HG02885 (cell line): ENCODE measurements around the gene REPS2.

Experiments used
- ATAC-seq: cut with Tn5 transposase; IDR thresholded peaks from one replicate; pipeline ENCODE4 v1.9.1; 2021; ENCODE audit warnings: mild to moderate bottlenecking; ENCODE audit not compliant: unreplicated experiment, poor library complexity

Gene REPS2

GRCh38 chrX:17187136-17187756 is 240.8 kb downstream of the REPS2 start:
- no peak for ATAC-seq

DNA sequence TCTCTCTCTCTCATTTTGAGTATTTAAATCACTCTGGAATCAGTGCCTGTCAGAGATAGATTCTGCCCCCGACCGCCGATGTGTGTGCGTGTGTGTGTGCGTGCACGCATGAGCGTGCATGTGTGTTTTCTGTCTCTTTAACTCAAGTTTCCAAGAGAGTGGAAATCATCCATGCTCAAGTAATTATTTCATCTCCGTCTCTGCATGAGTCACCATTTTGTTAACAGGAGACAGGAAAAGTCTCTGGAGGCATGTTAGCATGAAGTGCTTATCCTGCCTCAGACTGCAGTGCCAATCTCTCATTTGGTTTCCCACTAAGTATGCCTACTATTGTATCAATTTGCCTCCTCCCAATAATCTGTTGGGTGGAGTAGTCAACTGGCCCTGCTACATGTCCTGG is 245.6 kb downstream of the REPS2 start:
- no peak for ATAC-seq
